GM12878 (cell line): Measurements from ENCODE around the gene CLCNKA. TPM values are rescaled to one million over a fixed set of nuclear protein-coding genes. Genes with fewer than 3 reads are reported as not detected.
A peak's percentile ranks its signal among the peaks of the same experiment; 100 is the strongest.

Source experiments
- ATAC-seq: fragments of 200-7000 bp; cut with Tn5 transposase; 3 replicates; pipeline ENCODE4 v1.9.1; 2020; ENCODE audit warnings: mild to moderate bottlenecking, moderate library complexity
- BruUV-seq: library from RNA; stranded (reverse); fragments of 400-500 nt; replicated peaks from 2 replicates; lab custom pipeline; 2021; lab: Mats Ljungman, UMichigan
- CTCF ChIA-PET: fragments of 300-600 bp; sonication (Branson Sonifier 250); formaldehyde crosslinking; extraction: SDS; loops from one replicate; lab custom pipeline; 2021; ENCODE audit warnings: inconsistent platforms; lab: Yijun Ruan, JAX
- POLR2A ChIA-PET: fragments of 350-600 bp; formaldehyde crosslinking; extraction: SDS; loops from one replicate; lab custom pipeline; 2021; ENCODE audit warnings: inconsistent platforms; lab: Charles Lee
- RAD21 ChIA-PET: fragments of 300-600 bp; sonication (Branson Sonifier 250); formaldehyde crosslinking; loops from one replicate; lab custom pipeline; 2023; ENCODE audit warnings: antibody characterized with exemption; ENCODE audit not compliant: unreplicated experiment; lab: Charles Lee
- SMC1A ChIA-PET: fragments of 300-600 bp; sonication (Branson Sonifier 250); formaldehyde crosslinking; loops from one replicate; lab custom pipeline; 2023; ENCODE audit not compliant: unreplicated experiment, uncharacterized antibody; lab: Charles Lee
- DNase-seq: peaks from one replicate; pipeline ENCODE4 v3.0.0-alpha.2; 2011; ENCODE audit warnings: low read depth, low spot score
- FAIRE-seq: peaks from 3 replicates; lab custom pipeline; 2011; peaks lifted over from hg19 to GRCh38; lab: Jason Lieb, UNC
- H2AFZ ChIP-seq: 2 replicates; pipeline ENCODE4 v1.6.0; 2011; ENCODE audit warnings: low read depth, low read length, control low read depth; ENCODE audit not compliant: control insufficient read depth
- H3K27ac ChIP-seq: 2 replicates; pipeline ENCODE4 v1.5.1; 2011; ENCODE audit warnings: control low read depth; ENCODE audit not compliant: control insufficient read depth, insufficient read depth
- H3K27me3 ChIP-seq, 2 experiments: replicated peaks in 1 of 2; 2 replicates each; pipeline versions ENCODE4 v1.6.0 to v1.6.1; 2011; ENCODE audit warnings: low read length in 1 of 2; ENCODE audit not compliant: control insufficient read depth in 2 of 2, insufficient read depth in 2 of 2
- H3K36me3 ChIP-seq, 2 experiments: 2 replicates each; pipeline ENCODE4 v1.5.1; 2011; ENCODE audit warnings: low read length in 1 of 2; ENCODE audit not compliant: control insufficient read depth in 2 of 2, insufficient read depth in 2 of 2
- H3K4me1 ChIP-seq: 2 replicates; pipeline ENCODE4 v1.6.1; 2011; ENCODE audit warnings: mild to moderate bottlenecking, low read length, moderate library complexity, mixed read lengths; ENCODE audit not compliant: control insufficient read depth, insufficient read depth
- H3K4me2 ChIP-seq: 2 replicates; pipeline ENCODE4 v1.6.0; 2011; ENCODE audit warnings: control low read depth; ENCODE audit not compliant: control insufficient read depth, insufficient read depth
- H3K4me3 ChIP-seq: fragments of 200-600 bp; sonication (generic); 2 replicates; pipeline ENCODE4 v1.5.1; 2016
- H3K79me2 ChIP-seq: 2 replicates; pipeline ENCODE4 v1.6.0; 2011; ENCODE audit warnings: low read length; ENCODE audit not compliant: control insufficient read depth, insufficient read depth
- H3K9ac ChIP-seq: 2 replicates; pipeline ENCODE4 v1.8.0; 2011; ENCODE audit warnings: low read length, control low read depth, mixed read lengths; ENCODE audit not compliant: control insufficient read depth, insufficient read depth
- H3K9me3 ChIP-seq: replicated peaks from 3 replicates; pipeline ENCODE4 v1.5.1; 2011; ENCODE audit warnings: mild to moderate bottlenecking, low read length; ENCODE audit not compliant: control insufficient read depth, insufficient read depth
- H4K20me1 ChIP-seq: 2 replicates; pipeline ENCODE4 v1.6.0; 2011; ENCODE audit not compliant: control insufficient read depth, insufficient read depth
- BRCA1 ChIP-seq: IDR thresholded peaks from 2 replicates; pipeline ENCODE4 v1.6.1; 2011; ENCODE audit warnings: low read depth, low read length, improper control_type of control experiment
- CHD2 ChIP-seq: IDR thresholded peaks from 2 replicates; pipeline ENCODE4 v1.6.1; 2011; ENCODE audit warnings: low read depth, low read length, improper control_type of control experiment, borderline replicate concordance
- CUX1 ChIP-seq: IDR thresholded peaks from 2 replicates; pipeline ENCODE4 v1.6.1; 2012; ENCODE audit warnings: improper control_type of control experiment, low read depth, low read length; ENCODE audit not compliant: insufficient replicate concordance
- DPF2 ChIP-seq: fragments of 450-650 bp; IDR thresholded peaks from 2 replicates; pipeline ENCODE4 v1.6.1; 2017; ENCODE audit warnings: mild to moderate bottlenecking
- MLLT1 ChIP-seq: fragments of 450-650 bp; IDR thresholded peaks from 2 replicates; pipeline ENCODE4 v1.6.1; 2016; ENCODE audit warnings: mild to moderate bottlenecking
- PAX8 ChIP-seq: fragments of 450-650 bp; IDR thresholded peaks from 2 replicates; pipeline ENCODE4 v1.6.1; 2017; ENCODE audit warnings: mild to moderate bottlenecking, moderate library complexity
- POLR2A ChIP-seq: IDR thresholded peaks from 2 replicates; pipeline ENCODE4 v1.6.1; 2011; ENCODE audit warnings: low read depth, mild to moderate bottlenecking, low read length
- RELB ChIP-seq: fragments of 450-650 bp; IDR thresholded peaks from 2 replicates; pipeline ENCODE4 v1.6.1; 2017; ENCODE audit warnings: low read depth, mild to moderate bottlenecking, moderate library complexity
- RFX5 ChIP-seq: IDR thresholded peaks from 2 replicates; pipeline ENCODE4 v1.6.1; 2011; ENCODE audit warnings: low read depth, low read length, improper control_type of control experiment
- SKIL ChIP-seq: fragments of 450-650 bp; IDR thresholded peaks from 2 replicates; pipeline ENCODE4 v1.6.1; 2017; ENCODE audit warnings: mild to moderate bottlenecking, low read depth, inconsistent platforms; ENCODE audit not compliant: poor library complexity, severe bottlenecking
- TARDBP ChIP-seq: IDR thresholded peaks from 2 replicates; pipeline ENCODE4 v1.6.1; 2016; ENCODE audit warnings: borderline replicate concordance
- TCF7 ChIP-seq: IDR thresholded peaks from 2 replicates; pipeline ENCODE4 v1.6.1; 2014; ENCODE audit warnings: antibody characterized with exemption, borderline replicate concordance
- ZNF217 ChIP-seq: fragments of 450-650 bp; IDR thresholded peaks from 2 replicates; pipeline ENCODE4 v1.6.1; 2017; ENCODE audit warnings: antibody characterized with exemption, mild to moderate bottlenecking
- WGBS: methylation state at CpG from one replicate; pipeline ENCODE4 v1.1.6; 2016; ENCODE audit warnings: low lambda C conversion rate; ENCODE audit not compliant: insufficient replicate concordance, insufficient coverage; ENCODE audit errors: missing lambda C conversion rate; 5-methylcytosine and 5-hydroxymethylcytosine counted together
- in situ Hi-C: fragments of 300-500 bp; cut with MboI; formaldehyde crosslinking; loops from 9 replicates; pipeline ENCODE4 v1.14.3; 2018; ENCODE audit warnings: mixed read lengths
- intact Hi-C: fragments of 100-400 bp; cut with micrococcal nuclease; formaldehyde crosslinking; loops from one replicate; pipeline ENCODE4 v1.14.2; 2022; ENCODE audit not compliant: unreplicated experiment
- polyA plus RNA-seq, 11 experiments: library from polyadenylated mRNA; depleted of rRNA in 4 of 11; unstranded in 6 of 11; stranded (reverse) in 5 of 11; fragments of >200 nt; fragmentation: Nextera tagmentation in 4 of 11; fragmentation: Illumina TruSeq in 1 of 11; extraction: Ambion mirVana in 4 of 11; extraction: Trizol in 1 of 11; gene quantifications; 1 replicate in 1 of 11; 2 replicates in 10 of 11; pipeline versions ENCODE4 v1.2.1 to v1.2.3, GENCODE V29; 2011 to 2016; ENCODE audit warnings: inconsistent platforms in 2 of 11, missing spikeins in 2 of 11, low read depth in 1 of 11
- total RNA-seq, 4 experiments: library from RNA; depleted of rRNA in 3 of 4; stranded (reverse); fragments of >200 nt in 3 of 4; fragmentation: Illumina TruSeq in 1 of 4; extraction: Trizol in 1 of 4; gene quantifications; 2 replicates each; pipeline versions ENCODE4 v1.2.1 to v1.2.3, GENCODE V29; 2013 to 2021

Gene CLCNKA
- total and polyA plus RNA-seq, 10 of the 15 experiments (the other 5 are each of a cell fraction or from before 2014, with no cell fraction given), result 0.02 to 0.15 (median 0.08) TPM; not detected in 6

- Histone ChIP-seq H3K79me2 (no peaks in the 10 kb centered on the region), H3K4me3 (peak overlapping the region; percentile 63; the same call in 1 of the 2 replicates), H3K4me1 (peaks cover 33% of the 10 kb centered on the region), H3K9me3 (no peaks in the 10 kb centered on the region), H3K4me2 (peak overlapping the region; percentile 90), H3K9ac (peak overlapping the region; percentile 50), H3K27me3 (no peaks in the 10 kb centered on the region), H2AFZ (peak overlapping the region; percentile 73), H3K36me3 (no peaks in the 10 kb centered on the region), H3K27ac (peak overlapping the region; percentile 27; the same call in 1 of the 2 replicates), H4K20me1 (no peaks in the 10 kb centered on the region)
- WGBS, result 6% methylated on average over 18 of the region's 36 CpGs
- in situ Hi-C loops, result no loop called here
- no peak for FAIRE-seq
- no TSS peak for BruUV-seq
- ChIA-PET RAD21 (interaction anchor here (0.8 to 1.4 kb wide), 3 partner anchors 25 to 218 kb away, joined by 3 to 5 read pairs (median 3); partner anchors contain the start of gene ZBTB17), CTCF (interaction anchor here (0.6 to 7.5 kb wide), 5 partner anchors 9 to 221 kb away, joined by 3 to 81 read pairs (median 3); partner anchors contain the start of gene CLCNKA), POLR2A (interaction anchor here (0.8 to 1.6 kb wide), 3 partner anchors 19 to 47 kb away, joined by 3 to 4 read pairs (median 3); no protein-coding TSS in a partner anchor), SMC1A (interaction anchor here (0.8 to 4.3 kb wide), 6 partner anchors 21 to 218 kb away, joined by 3 to 17 read pairs (median 4); no protein-coding TSS in a partner anchor)
- DNase-seq, result peak; percentile 19
- intact Hi-C loops, result no loop called here
- ATAC-seq, result peak; percentile 73
- TF ChIP-seq CHD2, result peak; percentile 74; the same call in 1 of the 2 replicates
- TF ChIP-seq POLR2A, result peak; percentile 27; the same call in 1 of the 2 replicates
- TF ChIP-seq RFX5, result no peak
- no peak for TF ChIP-seq TARDBP
- no peak for TF ChIP-seq CUX1
- TF ChIP-seq SKIL, result no peak
- TF ChIP-seq PAX8, result no peak
- no peak for TF ChIP-seq BRCA1
- TF ChIP-seq TCF7, result no peak
- peak; percentile 14 for TF ChIP-seq DPF2
- TF ChIP-seq ZNF217, result 0 out of 2 replicates have a peak, but pooled peaks have one; percentile 40
- no peak for TF ChIP-seq RELB
- TF ChIP-seq MLLT1, result no peak
Measured at GRCh38 chr1:16012590-16013219, 9.1 kb upstream of the CLCNKA start.
